Measurements from ENCODE around the gene C10orf90. TPM values are rescaled to one million over a fixed set of nuclear protein-coding genes. Genes with fewer than 3 reads are reported as not detected.

Gene C10orf90
- total RNA-seq, 4 donors from 2014 or later = 2.7 to 5.8 (median 4.0) TPM

GRCh38 chr10:126409821-126410220, 260.7 kb downstream of the C10orf90 start:
- no peak for DNase-seq (ENCODE audit: low spot score in 2 of 2)
- no peak overlapping the region for H3K4me3 ChIP-seq (ENCODE audit: low read depth, poor library complexity, severe bottlenecking)
- 73 to 81% methylated on average over 6 of the region's 6 CpGs for WGBS, 2 donors
- intact Hi-C loops (cut with DNase I; ENCODE audit: low total_unique reads) = no loop called here
- no peak for TF ChIP-seq CTCF (IDR thresholded peaks at IDR 0.05)

- WGBS, 2 donors = 69 to 72% methylated on average over 11 of the region's 11 CpGs
- TF ChIP-seq POLR2A (IDR thresholded peaks at IDR 0.05) = no peak
- no peak for TF ChIP-seq CTCF (IDR thresholded peaks at IDR 0.05)
- no peak for DNase-seq (ENCODE audit: low spot score in 2 of 2)
- intact Hi-C loops (cut with DNase I; ENCODE audit: low total_unique reads) = no loop called here
- no peak overlapping the region for H3K4me3 ChIP-seq (ENCODE audit: low read depth, poor library complexity, severe bottlenecking)
These were observed 261.4 kb downstream of the C10orf90 start for GRCh38 chr10:126408953-126409641.

- WGBS, 2 donors = 55 to 63% methylated on average over 2 of the region's 2 CpGs
- no peak overlapping the region for H3K4me3 ChIP-seq (ENCODE audit: low read depth, poor library complexity, severe bottlenecking)
- intact Hi-C loops (cut with DNase I; ENCODE audit: low total_unique reads) = no loop called here
- no peak for TF ChIP-seq CTCF (IDR thresholded peaks at IDR 0.05)
- no peak for DNase-seq (ENCODE audit: low spot score in 2 of 2)
These were observed 262.7 kb downstream of the C10orf90 start for GRCh38 chr10:126407831-126408230.

- intact Hi-C loops (cut with DNase I; ENCODE audit: low total_unique reads) = no loop called here
- TF ChIP-seq CTCF (IDR thresholded peaks at IDR 0.05) (no peak), POLR2A (IDR thresholded peaks at IDR 0.05) (no peak)
- 80 to 89% methylated on average over 6 of the region's 6 CpGs for WGBS, 2 donors
- H3K4me3 ChIP-seq (ENCODE audit: low read depth, poor library complexity, severe bottlenecking) = no peak overlapping the region
- no peak for DNase-seq (ENCODE audit: low spot score in 2 of 2)
These were observed 265.2 kb downstream of the C10orf90 start for GRCh38 chr10:126405239-126405775.

GRCh38 chr10:126402721-126403695, 267.5 kb downstream of the C10orf90 start:
- TF ChIP-seq CTCF (IDR thresholded peaks at IDR 0.05) (no peak), POLR2A (IDR thresholded peaks at IDR 0.05) (no peak)
- DNase-seq (ENCODE audit: low spot score in 2 of 2) = no peak
- WGBS, 2 donors = 83 to 85% methylated on average over 7 of the region's 7 CpGs
- no peak overlapping the region for H3K4me3 ChIP-seq (ENCODE audit: low read depth, poor library complexity, severe bottlenecking)
- intact Hi-C loops (cut with DNase I; ENCODE audit: low total_unique reads) = no loop called here
